Panc1 (cell line): ENCODE results near the gene POU2F2. TPM values are rescaled to one million over a fixed set of nuclear protein-coding genes. Genes with fewer than 3 reads are reported as not detected.

Source experiments
- ATAC-seq: fragments of 200-7000 bp; cut with Tn5 transposase; 2 replicates; pipeline ENCODE4 v1.9.1; 2020; ENCODE audit warnings: mild to moderate bottlenecking, moderate library complexity
- BruUV-seq: library from RNA; stranded (reverse); fragments of 400-500 nt; replicated peaks from 2 replicates; lab custom pipeline; 2021; lab: Mats Ljungman, UMichigan
- CTCF ChIA-PET: fragments of 300-600 bp; sonication (Branson Sonifier 250); formaldehyde crosslinking; loops from one replicate; lab custom pipeline; 2022; ENCODE audit warnings: antibody characterized with exemption; lab: Charles Lee
- POLR2A ChIA-PET: fragments of 300-600 bp; sonication (Branson Sonifier 250); formaldehyde crosslinking; loops from one replicate; lab custom pipeline; 2022; ENCODE audit warnings: antibody characterized with exemption; lab: Charles Lee
- DNase-seq: peaks from one replicate; pipeline ENCODE4 v3.0.0-alpha.2; 2010; ENCODE audit warnings: low read depth, low spot score
- H3K27ac ChIP-seq: 2 replicates; pipeline ENCODE4 v1.5.1; 2011; ENCODE audit warnings: mild to moderate bottlenecking, low read length, inconsistent platforms
- H3K27me3 ChIP-seq: fragments of 200-500 bp; sonication (Bioruptor generic); 2 replicates; pipeline ENCODE4 v1.6.0; 2014; ENCODE audit warnings: low read length, inconsistent platforms; ENCODE audit not compliant: control insufficient read depth, insufficient read depth
- H3K36me3 ChIP-seq: fragments of 200-500 bp; sonication (Bioruptor generic); 2 replicates; pipeline ENCODE4 v1.5.1; 2014; ENCODE audit warnings: inconsistent platforms, mild to moderate bottlenecking, low read length, moderate library complexity; ENCODE audit not compliant: control insufficient read depth, insufficient read depth
- H3K4me1 ChIP-seq: 2 replicates; pipeline ENCODE4 v1.5.1; 2011; ENCODE audit warnings: inconsistent platforms, mild to moderate bottlenecking, low read length, moderate library complexity; ENCODE audit not compliant: control insufficient read depth, insufficient read depth
- H3K4me3 ChIP-seq, 2 experiments: 2 replicates each; pipeline ENCODE4 v1.5.1; 2011 to 2012; ENCODE audit warnings: low read depth in 2 of 2, low read length in 2 of 2, mild to moderate bottlenecking in 2 of 2, inconsistent platforms in 1 of 2, moderate library complexity in 1 of 2
- H3K9me3 ChIP-seq: fragments of 200-500 bp; sonication (Bioruptor generic); 2 replicates; pipeline ENCODE4 v1.5.1; 2014; ENCODE audit warnings: low read depth, mild to moderate bottlenecking, inconsistent platforms, low read length, moderate library complexity; ENCODE audit not compliant: control insufficient read depth, insufficient read depth
- POLR2AphosphoS5 ChIP-seq: IDR thresholded peaks from 2 replicates; pipeline ENCODE4 v1.6.1; 2012; ENCODE audit warnings: mild to moderate bottlenecking, low read depth, low read length, moderate library complexity
- SIN3A ChIP-seq: IDR thresholded peaks from 2 replicates; pipeline ENCODE4 v1.6.1; 2012; ENCODE audit warnings: low read depth, mild to moderate bottlenecking, low read length, moderate library complexity, borderline replicate concordance; ENCODE audit not compliant: insufficient read depth
- TCF7L2 ChIP-seq: IDR thresholded peaks from 2 replicates; pipeline ENCODE4 v1.6.1; 2011; ENCODE audit warnings: mild to moderate bottlenecking, low read depth, low read length, inconsistent platforms
- in situ Hi-C: cut with HindIII; loops from 2 replicates; pipeline ENCODE4 v1.10.0; 2016; ENCODE audit warnings: low sequenced_read_pairs, low pct_unique_long_range_greater_than_20kb
- intact Hi-C: fragments of 100-400 bp; cut with micrococcal nuclease; formaldehyde crosslinking; loops from one replicate; pipeline ENCODE4 v1.10.0; 2022; ENCODE audit not compliant: unreplicated experiment
- total RNA-seq: library from RNA; stranded (reverse); gene quantifications from one replicate; pipeline ENCODE4 v1.2.1, GENCODE V29; 2021; ENCODE audit not compliant: unreplicated experiment
- TF ChIP-seq, protein P1 (sequence below), 2 experiments: IDR thresholded peaks; 2 replicates each; pipeline ENCODE4 v1.6.1; 2011 to 2012; ENCODE audit warnings: low read depth in 2 of 2, control low read depth in 1 of 2, low read length in 1 of 2, mild to moderate bottlenecking in 1 of 2, moderate library complexity in 1 of 2; ENCODE audit not compliant: insufficient read depth in 1 of 2
- TF ChIP-seq, protein P2 (sequence below): fragments of 450-650 bp; IDR thresholded peaks from 2 replicates; pipeline ENCODE4 v1.5.1; 2017; ENCODE audit warnings: mild to moderate bottlenecking

Gene POU2F2
- total RNA-seq, 1 experiment from 2014 or later: 0.10 TPM

DNA sequence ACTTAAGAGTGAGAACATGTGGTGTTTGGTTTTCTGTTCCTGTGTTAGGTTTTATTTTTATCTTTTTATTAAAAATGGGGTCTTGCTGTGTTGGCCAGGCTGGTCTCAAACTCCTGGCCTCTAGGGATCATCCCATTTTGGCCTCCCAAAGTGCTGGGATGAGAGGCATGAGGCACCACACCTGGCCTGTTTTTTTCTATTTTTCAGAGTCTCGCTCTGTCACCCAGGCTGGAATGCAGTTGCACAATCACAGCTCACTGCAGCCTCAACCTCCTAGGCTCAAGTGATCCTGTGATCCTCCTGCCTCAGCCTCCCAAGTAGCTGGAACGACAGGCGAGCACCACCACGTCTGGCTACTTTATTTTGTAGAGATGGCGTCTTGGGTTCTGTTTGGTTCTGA is 48.7 kb downstream of the POU2F2 start:
- ChIA-PET CTCF (no interaction called here), POLR2A (no interaction called here)
- no peaks in the 10 kb centered on the region for H3K36me3 ChIP-seq
- peaks cover 3% of the 10 kb centered on the region; the same call in 1 of the 2 replicates for H3K4me1 ChIP-seq
- TF ChIP-seq, protein P1, sequence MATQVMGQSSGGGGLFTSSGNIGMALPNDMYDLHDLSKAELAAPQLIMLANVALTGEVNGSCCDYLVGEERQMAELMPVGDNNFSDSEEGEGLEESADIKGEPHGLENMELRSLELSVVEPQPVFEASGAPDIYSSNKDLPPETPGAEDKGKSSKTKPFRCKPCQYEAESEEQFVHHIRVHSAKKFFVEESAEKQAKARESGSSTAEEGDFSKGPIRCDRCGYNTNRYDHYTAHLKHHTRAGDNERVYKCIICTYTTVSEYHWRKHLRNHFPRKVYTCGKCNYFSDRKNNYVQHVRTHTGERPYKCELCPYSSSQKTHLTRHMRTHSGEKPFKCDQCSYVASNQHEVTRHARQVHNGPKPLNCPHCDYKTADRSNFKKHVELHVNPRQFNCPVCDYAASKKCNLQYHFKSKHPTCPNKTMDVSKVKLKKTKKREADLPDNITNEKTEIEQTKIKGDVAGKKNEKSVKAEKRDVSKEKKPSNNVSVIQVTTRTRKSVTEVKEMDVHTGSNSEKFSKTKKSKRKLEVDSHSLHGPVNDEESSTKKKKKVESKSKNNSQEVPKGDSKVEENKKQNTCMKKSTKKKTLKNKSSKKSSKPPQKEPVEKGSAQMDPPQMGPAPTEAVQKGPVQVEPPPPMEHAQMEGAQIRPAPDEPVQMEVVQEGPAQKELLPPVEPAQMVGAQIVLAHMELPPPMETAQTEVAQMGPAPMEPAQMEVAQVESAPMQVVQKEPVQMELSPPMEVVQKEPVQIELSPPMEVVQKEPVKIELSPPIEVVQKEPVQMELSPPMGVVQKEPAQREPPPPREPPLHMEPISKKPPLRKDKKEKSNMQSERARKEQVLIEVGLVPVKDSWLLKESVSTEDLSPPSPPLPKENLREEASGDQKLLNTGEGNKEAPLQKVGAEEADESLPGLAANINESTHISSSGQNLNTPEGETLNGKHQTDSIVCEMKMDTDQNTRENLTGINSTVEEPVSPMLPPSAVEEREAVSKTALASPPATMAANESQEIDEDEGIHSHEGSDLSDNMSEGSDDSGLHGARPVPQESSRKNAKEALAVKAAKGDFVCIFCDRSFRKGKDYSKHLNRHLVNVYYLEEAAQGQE (IDR thresholded peaks at IDR 0.05; ENCODE audit: insufficient read depth in 1 of 2, low read depth in 2 of 2, low read length in 1 of 2): no peak
- TF ChIP-seq TCF7L2: no peak
- no peak for TF ChIP-seq POLR2AphosphoS5
- TF ChIP-seq, protein P2, sequence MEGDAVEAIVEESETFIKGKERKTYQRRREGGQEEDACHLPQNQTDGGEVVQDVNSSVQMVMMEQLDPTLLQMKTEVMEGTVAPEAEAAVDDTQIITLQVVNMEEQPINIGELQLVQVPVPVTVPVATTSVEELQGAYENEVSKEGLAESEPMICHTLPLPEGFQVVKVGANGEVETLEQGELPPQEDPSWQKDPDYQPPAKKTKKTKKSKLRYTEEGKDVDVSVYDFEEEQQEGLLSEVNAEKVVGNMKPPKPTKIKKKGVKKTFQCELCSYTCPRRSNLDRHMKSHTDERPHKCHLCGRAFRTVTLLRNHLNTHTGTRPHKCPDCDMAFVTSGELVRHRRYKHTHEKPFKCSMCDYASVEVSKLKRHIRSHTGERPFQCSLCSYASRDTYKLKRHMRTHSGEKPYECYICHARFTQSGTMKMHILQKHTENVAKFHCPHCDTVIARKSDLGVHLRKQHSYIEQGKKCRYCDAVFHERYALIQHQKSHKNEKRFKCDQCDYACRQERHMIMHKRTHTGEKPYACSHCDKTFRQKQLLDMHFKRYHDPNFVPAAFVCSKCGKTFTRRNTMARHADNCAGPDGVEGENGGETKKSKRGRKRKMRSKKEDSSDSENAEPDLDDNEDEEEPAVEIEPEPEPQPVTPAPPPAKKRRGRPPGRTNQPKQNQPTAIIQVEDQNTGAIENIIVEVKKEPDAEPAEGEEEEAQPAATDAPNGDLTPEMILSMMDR: no peak
- no peak for TF ChIP-seq SIN3A
- BruUV-seq: no TSS peak
- H3K27me3 ChIP-seq: no peaks in the 10 kb centered on the region
- H3K4me3 ChIP-seq: no peak overlapping the region
- H3K9me3 ChIP-seq: no peaks in the 10 kb centered on the region
- no peak for DNase-seq
- in situ Hi-C loops (no loop called here), intact Hi-C loops (no loop called here)
- H3K27ac ChIP-seq: no peak overlapping the region
- no peak for ATAC-seq

DNA sequence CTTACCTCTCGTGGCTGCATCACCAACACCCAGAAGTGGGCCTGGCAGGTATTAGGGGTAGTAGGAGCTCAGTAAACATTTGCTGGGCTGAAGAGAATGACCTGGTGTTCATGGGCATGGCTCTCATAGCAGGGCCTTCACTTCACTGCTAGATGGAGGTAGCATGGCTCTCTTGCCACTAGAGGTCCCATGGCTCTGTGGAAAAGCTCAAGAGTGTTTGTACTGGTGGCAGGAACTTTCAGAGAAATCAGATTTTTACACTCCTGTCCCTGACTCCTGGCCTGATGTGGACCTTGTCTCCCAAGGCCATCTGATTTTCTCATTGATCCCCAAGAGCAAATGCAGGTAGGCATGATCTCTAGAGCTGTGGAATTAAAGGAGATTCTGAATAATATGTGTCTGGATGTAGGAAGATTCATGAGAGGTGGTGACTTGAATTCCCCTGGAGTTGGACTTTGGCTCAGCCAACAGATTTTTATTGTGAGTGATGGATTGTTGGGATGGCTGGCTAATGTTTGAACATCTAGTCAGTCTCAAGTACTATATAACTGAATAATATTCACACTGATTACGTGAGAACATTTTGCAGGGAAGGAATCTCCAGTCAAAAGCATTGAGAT is 50.6 kb downstream of the POU2F2 start:
- intact Hi-C loops (no loop called here), in situ Hi-C loops (no loop called here)
- BruUV-seq: no TSS peak
- no peak overlapping the region for H3K4me3 ChIP-seq
- ChIA-PET POLR2A (no interaction called here), CTCF (interaction anchor here (0.5 kb wide), 1 partner anchor 64 kb away, joined by 3 read pairs; no protein-coding TSS in a partner anchor)
- DNase-seq (peak; percentile 20), ATAC-seq (peak; percentile 79; the same call in 1 of the 2 replicates)
- H3K27me3 ChIP-seq: no peaks in the 10 kb centered on the region
- H3K27ac ChIP-seq: no peak overlapping the region
- TF ChIP-seq, protein P1 (IDR thresholded peaks at IDR 0.05; ENCODE audit: insufficient read depth in 1 of 2, low read depth in 2 of 2, low read length in 1 of 2): no peak
- TF ChIP-seq TCF7L2 (no peak), POLR2AphosphoS5 (no peak), SIN3A (no peak)
- TF ChIP-seq, protein P2: no peak; the same call in 1 of the 2 replicates
- peaks cover under 1% of the 10 kb centered on the region; the same call in 1 of the 2 replicates for H3K36me3 ChIP-seq
- no peaks in the 10 kb centered on the region for H3K9me3 ChIP-seq
- no peaks in the 10 kb centered on the region; the same call in 1 of the 2 replicates for H3K4me1 ChIP-seq
